DMS79 treated with DMSO at 0.1 percent for 48 hours (cell line): ENCODE data around the gene SLC35C1.

Experiments used
- DNase-seq: peaks from one replicate; lab custom pipeline; 2025; lab: John Stamatoyannopoulos, UW

SLC35C1 gene

DNA sequence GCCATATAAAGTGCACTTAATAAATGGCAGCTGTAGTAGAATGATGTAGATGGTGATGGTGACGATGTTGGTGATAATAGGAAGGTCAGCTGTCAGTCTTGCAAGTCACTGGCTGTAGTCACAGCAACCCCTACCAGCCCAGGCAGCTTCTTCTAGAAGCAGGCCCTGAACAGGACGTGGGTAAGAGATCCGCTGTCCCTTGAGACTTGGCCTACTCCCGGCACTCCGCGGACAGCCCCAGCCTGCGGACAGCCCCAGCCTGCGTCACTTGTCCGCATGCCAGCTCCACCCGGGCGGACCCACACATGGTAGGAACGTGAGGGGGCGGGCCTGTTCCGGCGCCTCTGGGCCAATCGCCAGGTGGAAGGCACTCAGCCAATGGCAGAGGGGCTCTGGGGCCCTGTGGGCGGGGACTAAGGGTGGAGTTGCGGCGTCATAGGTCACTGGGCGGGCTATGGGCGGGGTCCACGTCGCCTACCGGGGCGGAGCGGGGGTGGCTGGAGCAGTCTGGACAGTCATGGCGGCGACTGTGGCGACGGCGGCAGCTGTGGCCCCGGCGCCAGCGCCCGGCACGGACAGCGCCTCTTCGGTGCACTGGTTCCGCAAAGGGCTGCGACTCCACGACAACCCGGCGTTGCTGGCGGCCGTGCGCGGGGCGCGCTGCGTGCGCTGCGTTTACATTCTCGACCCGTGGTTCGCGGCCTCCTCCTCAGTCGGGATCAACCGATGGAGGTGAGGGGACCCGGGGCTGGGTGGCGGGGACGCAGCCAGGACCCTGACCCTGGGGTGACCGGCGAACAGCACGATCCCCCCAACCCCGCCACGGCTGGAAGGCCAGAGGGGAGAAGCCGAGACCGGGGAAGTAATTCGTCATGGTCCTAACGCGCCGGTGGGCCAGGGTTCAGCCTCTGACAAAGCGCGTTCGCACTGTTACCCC is 42.3 kb downstream of the SLC35C1 start, which contains the start of gene CRY2:
Gene CRY2 (plus strand): TSS at position 502 of the 937 bp plus-strand sequence. CDS start 16 bp downstream, at position 518.
- peak; percentile 89 for DNase-seq

DNA sequence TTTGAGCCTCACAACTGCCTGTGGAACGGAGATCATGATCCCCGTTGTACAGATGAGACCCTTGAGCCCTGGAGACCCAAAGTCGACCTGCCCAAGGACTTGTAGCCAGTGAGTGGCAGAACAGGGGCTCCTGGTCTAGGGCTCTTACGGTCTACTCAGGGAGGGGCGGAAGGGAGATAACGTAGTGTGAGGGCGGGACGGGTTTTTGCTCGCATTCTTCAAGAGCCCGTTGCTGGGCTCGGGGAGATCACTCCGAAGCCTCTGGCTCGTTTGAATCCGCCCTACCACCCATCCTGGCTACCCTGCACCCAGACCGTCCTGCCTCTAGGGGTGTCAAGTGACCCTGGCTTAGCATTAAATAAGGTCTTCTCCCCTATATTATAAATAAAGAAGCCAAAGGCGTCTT is 43.0 kb downstream of the SLC35C1 start:
- DNase-seq = peak; percentile 11

DNA sequence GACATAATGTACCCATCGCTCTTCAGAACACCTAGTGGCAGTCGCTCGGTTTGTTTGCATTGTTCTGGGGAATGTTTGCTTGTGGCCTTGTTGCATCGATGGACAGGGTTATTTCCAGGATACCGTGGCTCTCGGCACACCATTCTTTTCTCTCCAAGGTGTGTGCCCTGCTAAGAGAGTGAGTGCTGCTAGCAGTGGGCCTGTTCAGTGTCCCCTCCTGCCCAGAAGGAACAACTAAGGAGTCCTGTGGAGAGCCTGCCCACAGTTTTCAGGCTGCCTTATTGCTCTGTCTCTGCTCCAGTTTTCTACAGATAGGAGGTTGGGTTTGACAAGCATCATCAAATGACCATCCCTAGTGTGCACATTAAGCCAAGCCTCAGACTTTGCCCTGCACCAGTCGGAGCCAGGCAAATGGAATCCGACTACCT is 43.7 kb downstream of the SLC35C1 start:
- no peak for DNase-seq

DNA sequence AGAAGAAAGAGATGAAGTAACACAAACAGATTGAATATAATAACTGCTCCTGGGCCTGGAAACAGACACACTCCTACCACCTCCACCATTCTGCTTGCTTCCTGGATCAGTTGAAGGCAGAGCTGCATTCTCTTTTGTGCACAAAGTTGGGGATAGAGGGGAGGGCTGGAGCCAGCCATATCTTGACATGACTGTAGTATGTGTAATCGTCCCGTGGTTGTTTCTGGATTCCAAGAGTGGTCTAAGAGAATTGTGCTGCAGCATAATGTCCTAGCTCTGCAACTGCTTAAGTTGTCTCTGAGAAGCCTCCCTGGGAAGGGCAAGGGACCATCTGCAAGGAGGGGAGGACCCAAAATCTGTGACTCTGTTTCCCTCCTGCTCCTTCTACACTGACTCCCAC is 45.5 kb downstream of the SLC35C1 start:
- no peak for DNase-seq

DNA sequence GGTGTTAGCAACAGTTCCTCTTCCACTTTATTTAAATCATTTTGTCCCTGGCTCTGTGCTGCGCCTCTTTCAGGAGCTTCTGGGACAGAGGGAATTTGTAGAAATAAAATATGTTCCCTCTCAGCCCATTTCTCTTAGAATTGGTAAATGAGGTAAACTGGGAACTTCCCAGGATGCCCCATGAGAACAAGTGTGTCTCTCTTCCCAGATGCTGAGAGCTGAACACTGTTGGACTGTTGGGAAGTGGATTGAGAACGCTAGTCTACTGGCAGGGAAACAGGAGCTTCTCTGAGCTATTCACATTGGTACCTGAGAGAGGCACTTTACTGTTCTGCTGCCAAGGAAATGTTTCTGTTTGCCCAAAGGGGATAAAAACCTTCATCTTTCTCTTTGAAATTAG is 46.3 kb downstream of the SLC35C1 start:
- no peak for DNase-seq

DNA sequence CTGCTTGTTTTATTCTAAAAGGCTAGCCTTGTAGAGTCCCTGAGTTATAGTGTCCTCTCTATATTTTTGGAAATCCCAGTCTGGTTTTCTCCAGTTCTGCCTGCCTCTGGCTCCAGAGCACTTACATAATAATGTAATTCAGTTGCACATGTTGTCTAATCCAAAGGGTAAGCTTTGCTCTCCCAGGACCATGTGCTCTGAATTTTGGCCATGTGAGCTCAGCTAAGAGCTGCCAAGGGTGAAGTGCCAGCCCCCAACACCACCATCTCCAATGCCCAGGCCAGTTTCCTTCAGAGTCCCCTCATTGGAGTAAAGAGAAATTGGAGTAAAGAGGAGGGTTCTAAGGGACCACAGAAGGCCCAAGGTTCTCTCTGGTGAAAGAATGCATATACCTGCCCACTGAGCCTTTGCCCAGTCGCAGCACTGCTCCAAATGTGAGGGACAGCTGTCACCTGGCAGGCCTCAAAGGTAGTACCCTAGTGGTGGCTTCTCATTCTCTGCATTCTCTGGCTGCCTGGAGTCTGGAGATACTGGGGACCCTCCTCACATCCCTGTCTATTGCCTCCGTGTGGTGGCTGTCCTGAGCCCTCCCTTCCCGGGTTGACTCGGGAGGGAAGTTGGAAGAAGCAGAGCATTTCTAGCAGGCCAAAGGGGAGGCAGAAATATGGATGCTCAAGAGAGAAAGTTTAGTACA is 47.2 kb downstream of the SLC35C1 start:
- no peak for DNase-seq

- no peak for DNase-seq
Observed at GRCh38 chr11:45852712-45853101, 47.8 kb downstream of the SLC35C1 start.

- DNase-seq = no peak
Observed at GRCh38 chr11:45853332-45854219, 48.6 kb downstream of the SLC35C1 start.

- DNase-seq = no peak
Observed at GRCh38 chr11:45855308-45855707, 50.4 kb downstream of the SLC35C1 start.

- no peak for DNase-seq
Observed at GRCh38 chr11:45856044-45856468, 51.1 kb downstream of the SLC35C1 start.

GRCh38 chr11:45857961-45858474 is 53.1 kb downstream of the SLC35C1 start:
- peak; percentile 85 for DNase-seq

DNA sequence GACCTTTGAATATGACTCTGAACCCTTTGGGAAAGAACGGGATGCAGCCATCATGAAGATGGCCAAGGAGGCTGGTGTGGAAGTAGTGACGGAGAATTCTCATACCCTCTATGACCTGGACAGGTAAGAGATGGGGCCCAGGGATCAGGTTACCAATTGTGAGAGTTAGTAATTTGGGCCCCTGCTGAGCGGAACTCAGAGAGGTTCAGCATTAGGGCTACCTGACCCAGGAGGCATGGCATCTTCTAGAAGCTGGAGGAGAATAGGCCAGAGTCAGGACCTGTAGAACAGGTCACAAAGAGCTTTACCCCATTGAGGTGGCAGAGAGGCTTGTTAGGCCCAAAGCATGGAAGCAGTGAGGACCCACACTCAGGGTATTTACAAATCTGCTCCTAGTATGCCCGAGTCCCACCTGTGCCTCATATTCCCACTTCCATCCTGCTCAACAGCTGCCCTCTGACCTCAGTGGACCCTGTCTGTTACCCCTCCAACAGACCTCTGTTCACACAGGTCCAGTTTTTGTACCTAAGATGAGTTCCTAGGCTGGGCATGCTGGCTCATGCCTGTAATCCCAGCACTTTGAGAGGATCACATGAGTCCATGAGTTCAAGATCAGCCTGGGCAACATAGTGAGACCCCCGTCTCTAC is 53.9 kb downstream of the SLC35C1 start:
- no peak for DNase-seq

DNA sequence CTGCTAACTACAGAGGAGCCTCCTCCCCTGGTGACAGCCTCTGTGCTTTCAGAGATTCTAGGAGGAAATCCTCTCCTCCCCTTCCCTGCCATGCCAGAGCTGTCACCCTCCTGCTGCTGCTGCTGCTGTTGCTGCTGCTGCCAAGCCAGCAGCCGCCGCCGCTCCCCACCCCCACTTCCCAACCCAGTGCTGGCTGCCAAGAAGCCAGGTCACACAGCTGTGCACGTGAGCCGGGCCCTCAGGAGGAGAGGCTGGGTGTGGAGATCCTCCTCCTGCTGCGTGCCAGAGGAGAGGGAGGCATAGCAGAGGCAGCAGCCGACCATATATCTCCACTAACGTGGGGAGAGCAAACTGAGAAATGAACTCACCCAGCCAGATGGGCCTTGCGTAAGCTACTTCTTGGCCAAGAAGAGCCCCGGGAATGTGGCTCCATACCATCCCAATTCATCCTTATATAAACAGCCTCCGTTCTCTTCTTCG is 54.8 kb downstream of the SLC35C1 start:
- peak; percentile 89 for DNase-seq

DNA sequence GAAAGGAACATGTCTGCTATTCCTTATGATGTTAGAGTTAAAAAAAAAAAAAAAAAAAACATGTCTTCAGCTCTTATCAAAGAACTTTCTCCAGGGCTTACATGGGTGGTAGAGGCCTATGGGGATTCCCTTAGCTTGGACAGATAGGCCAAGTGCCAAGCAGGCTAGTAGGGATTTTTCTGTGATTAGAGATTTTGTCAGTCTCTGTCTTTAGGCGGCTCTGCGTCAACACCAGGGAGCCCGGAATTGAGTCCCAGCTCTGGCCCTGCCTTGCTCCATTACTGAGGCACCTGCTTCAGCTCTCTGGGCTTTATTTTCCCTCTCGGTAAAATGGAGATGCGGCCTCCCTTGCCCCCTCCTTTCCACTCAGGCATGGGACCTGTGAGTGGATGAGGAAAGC is 55.4 kb downstream of the SLC35C1 start:
- DNase-seq = no peak

DNA sequence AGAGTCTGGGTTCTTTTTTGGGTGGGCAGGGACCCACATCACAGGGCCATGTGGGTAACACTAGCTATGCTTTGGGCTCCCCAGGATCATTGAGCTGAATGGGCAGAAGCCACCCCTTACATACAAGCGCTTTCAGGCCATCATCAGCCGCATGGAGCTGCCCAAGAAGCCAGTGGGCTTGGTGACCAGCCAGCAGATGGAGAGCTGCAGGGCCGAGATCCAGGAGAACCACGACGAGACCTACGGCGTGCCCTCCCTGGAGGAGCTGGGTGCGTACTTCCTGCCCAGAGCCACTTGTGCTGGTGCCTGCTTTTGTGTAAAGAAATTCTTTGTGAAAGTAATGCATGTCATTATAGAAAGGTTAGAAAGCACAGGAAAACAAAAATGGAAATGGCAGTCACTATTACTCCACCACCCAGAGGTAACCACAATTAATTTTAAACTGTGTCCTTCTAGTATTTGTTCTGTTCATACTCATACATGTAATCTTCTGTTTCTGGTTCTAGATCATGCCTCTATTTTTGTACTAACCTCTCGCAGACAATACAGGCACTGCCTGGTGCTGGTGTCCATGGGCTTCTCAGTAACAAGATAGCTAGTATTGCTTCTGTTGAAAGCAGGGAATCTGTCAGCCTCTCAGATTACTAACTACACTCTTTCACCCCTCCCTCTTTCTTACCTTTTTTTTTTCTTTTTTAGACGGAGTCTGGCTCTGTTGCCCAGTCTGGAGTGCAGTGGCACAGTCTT is 56.0 kb downstream of the SLC35C1 start:
- DNase-seq = no peak
